ENCODE measurements around the gene CFAP58. TPM values are rescaled to one million over a fixed set of nuclear protein-coding genes. Genes with fewer than 3 reads are reported as not detected.

The CFAP58 gene
- total RNA-seq, 2 experiments from 2014 or later, result 0.34 to 0.41 TPM

- Mint-ChIP-seq H3K4me3 (peak overlapping the region; percentile 96), H3K9me3 (no peaks in the 10 kb centered on the region), H3K27me3 (no peaks in the 10 kb centered on the region), H3K36me3 (peaks cover 19% of the 10 kb centered on the region), H3K27ac (peak overlapping the region; percentile 99), H3K4me1 (peaks cover 51% of the 10 kb centered on the region)
- no peak for DNase-seq
Observed at GRCh38 chr10:104337521-104337984, 16.1 kb upstream of the CFAP58 start.

GRCh38 chr10:104337985-104338735 is 15.5 kb upstream of the CFAP58 start, which contains the start of gene ITPRIP:
Gene ITPRIP (minus strand): TSS chr10:104338465. CDS start chr10:104316051, 22,414 bp downstream.
- Mint-ChIP-seq H3K27me3 (no peaks in the 10 kb centered on the region), H3K4me1 (peaks cover 45% of the 10 kb centered on the region), H3K4me3 (peak within 1 kb of the TSS; percentile 96), H3K9me3 (no peaks in the 10 kb centered on the region), H3K27ac (peak within 1 kb of the TSS; percentile 99), H3K36me3 (peaks cover 13% of the 10 kb centered on the region)
- DNase-seq, result peak; percentile 73

DNA sequence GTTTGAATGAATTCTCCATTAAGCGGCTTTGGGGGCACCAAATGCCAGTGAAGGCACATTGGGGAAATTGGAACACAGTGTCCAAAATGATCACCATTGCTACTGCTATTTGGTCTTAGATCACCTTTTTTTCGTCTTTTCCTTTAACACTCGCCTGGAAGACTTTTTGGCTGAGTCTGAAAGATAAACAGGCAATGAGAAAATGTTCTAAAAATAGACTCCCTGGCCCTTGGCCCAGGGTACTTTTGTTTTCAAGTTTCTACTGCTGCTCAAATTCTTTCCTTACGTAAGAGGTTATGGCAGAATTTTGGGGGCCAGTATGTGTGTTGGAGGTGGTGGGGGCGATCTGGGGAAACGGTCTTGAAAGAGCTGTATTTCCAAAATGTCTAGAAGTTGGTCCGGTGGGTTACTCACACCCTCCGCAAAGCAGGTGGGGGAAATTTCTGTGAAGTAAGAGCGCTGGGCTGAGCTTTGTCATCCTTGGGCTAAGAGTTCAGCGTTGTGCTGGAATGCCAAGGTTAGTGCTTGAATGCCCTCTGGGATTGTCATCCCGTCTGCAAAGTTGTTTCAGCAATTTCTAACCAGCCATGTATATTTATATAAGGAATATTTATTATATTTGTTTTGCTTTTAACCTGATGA is 14.0 kb upstream of the CFAP58 start:
- peak overlapping the region; percentile 96 for H3K4me3 Mint-ChIP-seq
- H3K27ac Mint-ChIP-seq, result peak overlapping the region; percentile 99
- no peaks in the 10 kb centered on the region for H3K9me3 Mint-ChIP-seq
- H3K36me3 Mint-ChIP-seq, result peaks cover 9% of the 10 kb centered on the region
- DNase-seq, result no peak
- no peaks in the 10 kb centered on the region for H3K27me3 Mint-ChIP-seq
- H3K4me1 Mint-ChIP-seq, result peaks cover 31% of the 10 kb centered on the region

- H3K4me3 Mint-ChIP-seq, result no peak overlapping the region
- no peak overlapping the region for H3K27ac Mint-ChIP-seq
- peaks cover 7% of the 10 kb centered on the region for H3K36me3 Mint-ChIP-seq
Observed at GRCh38 chr10:104340111-104340526, 13.5 kb upstream of the CFAP58 start.

DNA sequence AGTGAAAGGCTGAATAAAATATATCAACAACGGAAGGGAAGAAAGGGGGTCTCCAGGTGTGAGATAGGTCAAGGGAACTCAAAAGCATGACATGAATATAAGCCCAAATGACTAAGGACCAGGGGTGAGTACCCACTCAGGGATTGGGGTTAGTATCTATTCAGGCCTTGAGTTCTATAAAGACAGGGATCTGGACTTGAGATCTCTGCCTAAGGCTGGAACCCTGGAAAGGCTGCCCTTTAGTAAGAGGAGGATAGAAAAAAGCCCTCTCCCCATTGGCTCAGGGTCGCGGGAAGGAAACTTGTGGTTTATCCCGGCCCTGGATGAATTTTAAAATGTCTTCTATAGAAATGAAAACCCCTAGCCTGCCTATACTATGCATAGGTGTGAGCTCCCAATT is 13.0 kb upstream of the CFAP58 start:
- peaks cover 4% of the 10 kb centered on the region for H3K36me3 Mint-ChIP-seq
- no peak overlapping the region for H3K4me3 Mint-ChIP-seq
- no peak overlapping the region for H3K27ac Mint-ChIP-seq
- H3K27me3 Mint-ChIP-seq, result no peaks in the 10 kb centered on the region
- H3K4me1 Mint-ChIP-seq, result peaks cover 21% of the 10 kb centered on the region
- no peaks in the 10 kb centered on the region for H3K9me3 Mint-ChIP-seq
- DNase-seq, result no peak

More at GRCh38 chr10:104340111-104340526, 13.5 kb upstream of the CFAP58 start:
- no peaks in the 10 kb centered on the region for H3K27me3 Mint-ChIP-seq
- peaks cover 26% of the 10 kb centered on the region for H3K4me1 Mint-ChIP-seq
- no peaks in the 10 kb centered on the region for H3K9me3 Mint-ChIP-seq
- no peak for DNase-seq

DNA sequence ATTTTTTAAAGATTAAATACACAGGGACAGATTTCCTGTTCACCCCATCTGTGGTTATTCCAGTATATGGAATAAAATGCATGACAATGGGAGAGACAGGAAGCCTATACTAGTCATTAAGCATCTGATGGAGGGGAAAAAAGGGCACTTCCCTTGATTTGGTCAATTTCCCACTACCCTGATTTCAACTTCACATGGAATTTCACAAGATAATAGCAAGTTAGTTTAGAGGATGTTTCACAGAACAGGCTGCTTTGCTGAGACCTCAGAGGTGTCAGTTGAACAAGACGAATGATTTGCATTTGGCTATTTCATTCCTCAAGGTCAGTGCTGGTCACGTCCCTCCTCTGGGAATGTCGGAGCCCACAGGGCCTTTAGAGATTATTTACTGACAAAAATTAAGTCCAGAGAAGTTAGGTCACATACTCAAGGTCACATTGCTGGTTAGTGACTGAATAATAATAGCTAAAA is 10.7 kb upstream of the CFAP58 start:
- peaks cover 1% of the 10 kb centered on the region for H3K9me3 Mint-ChIP-seq
- H3K36me3 Mint-ChIP-seq, result no peaks in the 10 kb centered on the region
- no peak for DNase-seq
- peaks cover 18% of the 10 kb centered on the region for H3K4me1 Mint-ChIP-seq
- no peak overlapping the region for H3K27ac Mint-ChIP-seq
- no peak overlapping the region for H3K4me3 Mint-ChIP-seq
- no peaks in the 10 kb centered on the region for H3K27me3 Mint-ChIP-seq

- Mint-ChIP-seq H3K4me3 (no peak overlapping the region), H3K27me3 (no peaks in the 10 kb centered on the region), H3K4me1 (peaks cover 14% of the 10 kb centered on the region), H3K27ac (no peak overlapping the region), H3K36me3 (no peaks in the 10 kb centered on the region), H3K9me3 (peaks cover 1% of the 10 kb centered on the region)
- no peak for DNase-seq
Observed at GRCh38 chr10:104344219-104344618, 9.4 kb upstream of the CFAP58 start.

GRCh38 chr10:104345515-104345914 is 8.1 kb upstream of the CFAP58 start:
- Mint-ChIP-seq H3K9me3 (peaks cover 1% of the 10 kb centered on the region), H3K4me3 (no peak overlapping the region), H3K27me3 (no peaks in the 10 kb centered on the region), H3K4me1 (peaks cover 4% of the 10 kb centered on the region), H3K27ac (no peak overlapping the region), H3K36me3 (no peaks in the 10 kb centered on the region)
- no peak for DNase-seq

DNA sequence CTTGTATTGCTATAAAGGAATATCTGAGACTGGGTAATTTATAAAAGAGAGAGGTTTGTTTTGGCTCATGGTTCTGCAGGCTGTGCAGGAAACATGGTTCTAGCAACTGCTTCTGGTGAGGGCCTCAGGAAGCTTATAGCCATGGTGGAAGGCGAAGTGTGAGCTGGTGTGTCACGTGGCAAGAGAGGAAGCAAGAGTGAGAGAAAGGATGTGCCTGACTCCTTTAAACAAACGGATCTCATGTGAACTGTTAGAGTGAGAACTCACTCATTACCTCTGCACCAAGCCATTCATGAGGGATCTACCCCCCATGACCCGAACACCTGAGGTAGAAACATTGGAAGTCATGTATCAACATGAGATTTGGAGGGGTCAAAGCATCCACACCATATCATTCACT is 7.7 kb upstream of the CFAP58 start:
- H3K27ac Mint-ChIP-seq, result no peak overlapping the region
- DNase-seq, result no peak

GRCh38 chr10:104347295-104348045 is 6.2 kb upstream of the CFAP58 start:
- no peaks in the 10 kb centered on the region for H3K27me3 Mint-ChIP-seq
- H3K4me3 Mint-ChIP-seq, result no peak overlapping the region
- DNase-seq, result no peak
- peaks cover 1% of the 10 kb centered on the region for H3K9me3 Mint-ChIP-seq
- peaks cover 19% of the 10 kb centered on the region for H3K4me1 Mint-ChIP-seq
- no peaks in the 10 kb centered on the region for H3K36me3 Mint-ChIP-seq
- H3K27ac Mint-ChIP-seq, result no peak overlapping the region

More for the DNA sequence above, 7.7 kb upstream of the CFAP58 start:
- H3K27me3 Mint-ChIP-seq, result no peaks in the 10 kb centered on the region
- no peak overlapping the region for H3K4me3 Mint-ChIP-seq
- peaks cover 5% of the 10 kb centered on the region for H3K4me1 Mint-ChIP-seq
- H3K36me3 Mint-ChIP-seq, result no peaks in the 10 kb centered on the region
- peaks cover 1% of the 10 kb centered on the region for H3K9me3 Mint-ChIP-seq

DNA sequence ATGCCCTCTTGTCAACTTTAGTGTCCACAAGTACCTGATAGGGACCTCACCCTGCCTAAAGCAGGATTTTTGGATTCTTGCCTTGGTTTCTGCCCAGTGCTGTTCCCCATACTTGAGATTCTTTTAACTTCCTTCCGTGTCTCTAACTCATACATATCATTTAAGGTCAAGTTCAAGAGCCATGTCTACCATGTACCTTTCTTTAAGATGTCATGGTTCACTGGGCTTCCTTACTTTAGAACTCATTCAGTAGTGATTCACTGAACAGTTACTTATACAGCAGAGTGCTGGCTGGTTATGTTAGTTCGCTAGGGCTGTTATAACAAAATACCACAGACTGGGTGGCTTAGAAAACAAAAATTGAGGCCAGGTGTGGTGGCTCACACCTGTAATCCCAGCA is 5.0 kb upstream of the CFAP58 start:
- peaks cover 1% of the 10 kb centered on the region for H3K9me3 Mint-ChIP-seq
- no peaks in the 10 kb centered on the region for H3K36me3 Mint-ChIP-seq
- H3K4me1 Mint-ChIP-seq, result peaks cover 25% of the 10 kb centered on the region
- DNase-seq, result no peak
- H3K4me3 Mint-ChIP-seq, result no peak overlapping the region
- no peaks in the 10 kb centered on the region for H3K27me3 Mint-ChIP-seq
- no peak overlapping the region for H3K27ac Mint-ChIP-seq

DNA sequence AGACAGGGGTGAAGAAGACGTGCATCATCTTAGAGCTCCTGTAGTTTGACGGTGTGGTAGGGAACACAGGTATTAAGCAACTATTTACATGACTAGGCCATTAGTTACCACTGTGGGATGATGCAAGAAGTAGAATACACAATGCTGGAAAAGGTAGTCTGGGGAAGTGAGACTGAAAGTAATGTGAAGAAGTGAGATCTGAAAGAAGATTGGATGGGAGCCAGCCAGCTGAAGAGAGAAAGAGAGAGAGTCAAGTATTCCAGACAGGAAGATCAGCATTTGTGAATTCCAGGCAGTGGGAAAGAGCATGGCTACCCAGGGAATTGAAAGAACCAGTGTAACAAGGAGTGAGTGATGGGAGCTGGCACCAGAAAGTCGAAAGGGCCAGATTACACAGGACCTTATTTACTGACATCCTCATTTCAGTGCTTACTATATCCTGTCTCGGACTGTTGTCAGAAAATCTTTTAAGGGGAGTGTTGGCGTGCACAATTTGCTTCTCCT is 4.0 kb upstream of the CFAP58 start:
- H3K9me3 Mint-ChIP-seq, result peaks cover 1% of the 10 kb centered on the region
- no peak overlapping the region for H3K27ac Mint-ChIP-seq
- H3K27me3 Mint-ChIP-seq, result no peaks in the 10 kb centered on the region
- DNase-seq, result no peak
- H3K4me3 Mint-ChIP-seq, result no peak overlapping the region
- peaks cover 25% of the 10 kb centered on the region for H3K4me1 Mint-ChIP-seq
- H3K36me3 Mint-ChIP-seq, result no peaks in the 10 kb centered on the region

DNA sequence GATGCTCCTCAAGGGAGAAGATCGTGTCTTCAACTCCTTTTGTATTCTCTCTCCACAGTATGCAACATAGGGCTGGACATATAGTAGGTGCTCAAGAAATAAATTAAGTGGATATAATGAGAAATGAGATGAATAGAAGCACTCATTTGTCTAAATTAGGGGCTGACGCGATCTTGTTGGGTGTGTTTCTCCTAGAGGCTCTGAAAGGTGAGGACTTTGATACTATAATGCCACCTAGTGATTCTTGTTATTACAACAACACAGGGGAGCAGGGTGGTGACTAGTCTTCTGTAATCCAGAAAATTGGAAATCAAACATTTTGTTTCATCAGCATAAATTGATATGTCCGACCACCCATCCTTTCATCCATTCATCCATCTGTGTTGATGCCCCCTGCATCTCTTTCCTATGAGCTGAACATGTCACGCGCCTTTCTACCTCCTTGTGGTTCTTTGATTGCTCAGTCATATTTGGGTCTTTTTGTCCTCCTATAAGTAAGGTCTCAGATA is 3.5 kb upstream of the CFAP58 start:
- H3K9me3 Mint-ChIP-seq, result peaks cover 1% of the 10 kb centered on the region
- no peak for DNase-seq
- no peak overlapping the region for H3K27ac Mint-ChIP-seq
- H3K4me3 Mint-ChIP-seq, result no peak overlapping the region
- no peaks in the 10 kb centered on the region for H3K36me3 Mint-ChIP-seq
- H3K27me3 Mint-ChIP-seq, result no peaks in the 10 kb centered on the region
- H3K4me1 Mint-ChIP-seq, result peaks cover 25% of the 10 kb centered on the region

GRCh38 chr10:104351061-104351702 is 2.5 kb upstream of the CFAP58 start:
- Mint-ChIP-seq H3K9me3 (no peaks in the 10 kb centered on the region), H3K36me3 (no peaks in the 10 kb centered on the region), H3K27me3 (no peaks in the 10 kb centered on the region), H3K4me1 (peaks cover 22% of the 10 kb centered on the region), H3K4me3 (peak overlapping the region; percentile 37), H3K27ac (peak overlapping the region; percentile 67)
- no peak for DNase-seq

Data from activated naive CD8-positive, alpha-beta T cell treated with anti-CD3 and anti-CD28 coated beads for 36 hours (primary cell).